ENCODE data around the gene UBQLN1.

UBQLN1 gene

DNA sequence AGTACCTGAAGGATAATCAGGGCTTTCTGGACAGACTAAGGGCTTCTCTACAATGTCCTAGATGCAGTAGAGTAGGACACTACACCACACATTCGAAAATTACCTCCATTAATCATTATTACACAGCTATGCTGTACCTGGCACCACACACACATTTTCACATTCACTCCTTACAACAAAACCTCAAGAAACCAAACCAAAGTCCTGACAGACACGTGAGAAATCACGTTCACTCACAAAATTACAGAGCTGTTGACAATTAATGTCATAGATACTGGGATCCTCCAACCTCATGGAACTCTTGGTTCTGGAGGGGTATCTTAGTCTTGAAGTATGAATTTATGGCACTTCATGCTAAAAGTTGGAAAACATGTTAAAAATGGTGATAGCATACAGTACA, 16.3 kb downstream of the UBQLN1 start:
- DNase-seq (ENCODE audit: low read depth, low spot score), result no peak

DNA sequence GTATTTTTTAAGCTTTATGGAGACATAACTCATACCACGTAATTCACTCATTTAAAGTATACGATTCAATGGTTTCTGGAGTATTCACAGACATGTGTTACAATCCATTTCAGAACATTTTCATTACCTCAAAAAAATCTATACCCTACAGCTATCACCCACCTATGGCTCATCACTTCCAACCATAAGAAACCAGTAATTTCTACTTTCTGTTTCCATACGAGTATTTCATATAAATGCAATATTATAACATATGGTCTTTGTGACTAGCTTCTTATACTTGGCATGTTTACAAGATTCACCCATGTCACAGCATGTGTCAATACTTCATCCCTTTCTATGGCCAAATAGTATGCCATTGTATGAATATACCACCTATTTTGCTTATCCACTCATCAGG, 18.8 kb downstream of the UBQLN1 start:
- DNase-seq (ENCODE audit: low read depth, low spot score), result no peak

DNA sequence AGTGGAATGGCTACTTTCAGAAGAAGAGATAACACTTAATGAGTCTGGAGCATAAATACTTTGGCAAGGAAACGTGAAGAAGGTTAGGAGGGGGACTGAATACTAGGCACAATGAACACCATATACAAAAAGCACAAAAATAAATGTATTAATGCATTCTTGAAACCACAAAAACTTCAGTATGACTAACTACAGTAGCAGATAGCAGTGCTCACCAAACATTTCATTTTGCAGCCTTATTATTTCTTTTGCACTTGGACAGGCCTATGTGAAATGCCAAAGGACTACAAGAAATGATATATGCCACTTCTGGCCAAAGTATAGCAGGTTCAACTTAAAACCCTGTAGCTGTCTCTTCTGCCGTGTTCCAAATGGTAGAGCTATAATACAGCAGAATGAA, 26.3 kb downstream of the UBQLN1 start:
- no peak for DNase-seq (ENCODE audit: low read depth, low spot score)

DNA sequence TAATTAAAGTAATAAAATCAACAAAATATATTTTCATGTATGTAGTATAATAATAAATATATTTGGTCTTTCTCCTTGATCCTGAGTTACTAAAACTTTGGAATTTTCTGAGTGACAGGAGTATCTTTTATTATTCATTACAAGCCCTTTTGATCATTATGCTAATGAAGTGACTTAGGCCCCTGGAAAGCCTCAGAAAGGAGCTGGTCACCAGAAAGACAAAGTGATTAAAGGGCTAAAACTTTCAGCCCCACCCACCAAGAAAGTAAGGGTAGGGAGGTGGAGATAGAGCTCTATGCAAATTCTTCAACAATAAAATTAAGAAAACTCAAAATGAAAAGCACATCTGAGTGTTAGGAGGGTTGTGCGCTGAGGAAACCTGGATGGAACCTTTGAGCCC, 27.5 kb downstream of the UBQLN1 start:
- DNase-seq (ENCODE audit: low read depth, low spot score), result no peak

DNA sequence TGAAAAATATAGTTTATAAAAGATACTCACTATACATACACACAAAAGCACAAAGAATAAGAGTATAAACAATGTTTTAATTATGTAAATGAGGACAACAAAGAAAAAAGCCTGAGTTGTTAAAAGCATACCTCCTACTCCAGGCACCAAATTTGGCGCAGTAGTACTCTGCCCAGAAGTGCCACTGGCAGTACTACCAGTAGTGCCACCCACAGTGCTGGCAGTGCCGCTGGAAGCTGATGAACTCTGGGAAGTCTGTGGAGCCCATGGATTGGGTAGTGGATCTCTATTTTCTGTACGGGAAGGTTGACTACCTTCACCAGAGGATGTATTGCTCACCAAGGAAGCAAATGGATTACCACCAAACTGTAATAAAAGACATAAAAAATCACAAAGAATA, 30.2 kb downstream of the UBQLN1 start:
- DNase-seq (ENCODE audit: low read depth, low spot score), result no peak

DNA sequence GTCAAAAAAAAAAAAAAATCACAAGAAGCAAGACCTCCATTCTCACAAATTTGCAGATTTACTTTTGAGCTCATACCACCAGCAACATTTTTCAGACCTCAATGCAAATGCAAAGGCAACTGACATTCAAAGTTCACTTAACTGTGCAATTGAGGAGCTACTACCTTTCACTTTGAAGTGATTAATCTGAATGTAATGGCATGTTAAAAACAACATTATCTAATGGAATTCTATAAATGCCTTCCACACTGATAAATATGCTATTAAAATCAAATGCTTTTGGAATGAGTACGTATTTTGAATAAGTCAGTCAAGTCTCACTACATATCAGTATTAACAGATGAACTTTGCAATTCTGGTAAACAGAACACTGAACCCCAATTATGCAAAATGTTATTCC, 32.3 kb downstream of the UBQLN1 start:
- DNase-seq (ENCODE audit: low read depth, low spot score), result no peak

DNA sequence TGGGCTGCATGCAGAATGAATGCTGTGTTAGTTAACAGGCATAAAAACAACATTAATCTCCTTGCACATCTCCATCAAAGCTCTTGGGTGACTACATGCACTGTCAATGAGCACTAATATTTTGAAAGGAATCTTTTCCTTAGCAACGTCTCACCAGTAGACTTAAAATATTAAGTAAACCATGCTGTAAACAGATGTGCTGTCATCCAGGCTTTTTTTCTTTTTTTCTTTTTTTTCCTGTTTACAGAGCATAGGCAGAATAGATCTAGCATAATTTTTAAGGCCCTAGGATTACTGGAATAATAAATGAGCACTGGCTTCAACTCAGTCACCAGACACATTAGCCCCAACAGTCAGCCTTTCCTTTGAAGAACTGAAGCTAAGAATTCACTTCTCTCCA, 36.3 kb downstream of the UBQLN1 start:
- DNase-seq (ENCODE audit: low read depth, low spot score), result no peak

DNA sequence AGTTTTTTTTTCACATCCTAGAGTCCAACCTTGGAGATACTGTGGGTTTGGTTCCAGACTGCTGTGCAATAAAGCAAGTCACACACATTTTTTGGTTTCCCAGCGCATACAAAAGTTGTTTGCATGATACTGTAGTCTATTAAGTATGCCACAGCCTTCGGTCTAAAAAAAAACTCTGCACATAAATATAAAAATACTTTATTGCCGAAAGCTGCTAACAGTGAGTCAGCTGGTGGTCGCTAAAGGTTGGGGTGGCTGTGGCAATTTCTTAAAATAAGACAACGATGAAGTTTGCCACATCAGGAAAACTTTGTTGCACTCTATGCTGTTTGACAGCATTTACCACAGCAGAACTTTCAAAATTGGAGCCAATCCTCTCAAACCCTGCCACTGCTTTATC, 37.4 kb downstream of the UBQLN1 start:
- no peak for DNase-seq (ENCODE audit: low read depth, low spot score)

DNA sequence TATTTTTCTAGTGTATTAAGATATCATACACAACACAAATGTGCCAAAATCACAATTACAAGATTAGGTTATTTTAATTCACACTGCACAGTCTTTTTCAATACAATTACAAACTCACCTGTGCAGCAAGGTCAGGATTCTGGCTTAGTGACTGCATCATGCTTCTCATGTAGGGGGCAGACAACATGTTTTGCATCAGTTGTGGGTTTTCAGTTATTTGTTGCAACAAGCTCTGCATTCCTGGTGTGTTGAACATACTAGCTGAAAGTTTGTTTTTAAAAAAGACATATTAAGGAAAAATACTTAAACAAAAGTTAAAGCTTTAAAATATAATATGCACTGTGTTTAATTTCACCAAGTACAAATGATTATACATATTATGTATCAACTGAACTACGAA, 38.7 kb downstream of the UBQLN1 start:
- DNase-seq (ENCODE audit: low read depth, low spot score), result no peak

DNA sequence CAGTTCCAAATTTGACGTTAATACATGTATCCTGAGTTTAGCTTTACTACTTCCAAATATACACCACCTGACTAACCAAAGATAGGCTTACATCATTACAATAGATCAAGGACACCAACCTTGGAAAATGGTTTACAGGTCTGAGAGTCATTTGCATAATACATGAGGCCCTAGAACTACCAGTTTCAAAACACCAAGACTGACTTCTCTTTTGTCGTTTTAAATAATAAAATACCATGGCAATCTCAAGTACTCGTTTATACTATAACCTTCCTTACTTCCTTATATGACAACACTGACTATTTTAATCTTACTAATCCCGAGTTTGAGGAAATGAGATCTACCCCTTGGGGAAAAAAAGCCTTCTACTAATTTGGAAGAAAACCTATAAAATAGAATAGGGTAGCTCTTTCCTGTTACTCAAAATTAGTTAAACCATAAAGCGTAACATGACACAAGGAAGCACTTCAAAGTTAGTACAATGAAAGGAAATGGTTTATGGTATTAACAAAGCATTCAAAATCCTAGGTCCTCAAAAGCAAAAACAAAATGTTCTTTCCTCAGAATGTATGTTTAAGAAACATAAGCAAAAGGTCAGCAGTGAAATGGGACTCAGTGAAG, 42.1 kb downstream of the UBQLN1 start:
- no peak for DNase-seq (ENCODE audit: low read depth, low spot score)

DNA sequence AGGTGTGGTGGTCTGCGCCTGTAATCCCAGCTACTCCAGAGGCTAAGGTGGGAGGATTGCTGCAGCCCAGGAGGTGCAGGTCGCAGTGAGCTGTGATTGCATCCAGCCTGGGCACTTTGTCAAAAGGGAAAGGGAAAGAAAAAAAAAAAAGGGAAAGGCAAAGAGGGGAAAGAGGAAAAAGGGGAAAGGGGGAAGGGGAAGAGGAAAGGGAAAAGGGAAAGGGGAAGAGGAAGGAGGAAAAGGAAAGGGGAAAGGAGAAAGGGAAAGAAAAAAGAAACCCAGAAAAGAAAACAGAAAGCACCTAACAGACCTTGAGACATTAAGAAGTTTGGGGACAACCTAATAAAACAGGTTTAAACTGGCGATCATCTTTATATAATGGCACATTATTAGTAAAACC, 44.8 kb downstream of the UBQLN1 start:
- DNase-seq (ENCODE audit: low read depth, low spot score), result no peak

DNA sequence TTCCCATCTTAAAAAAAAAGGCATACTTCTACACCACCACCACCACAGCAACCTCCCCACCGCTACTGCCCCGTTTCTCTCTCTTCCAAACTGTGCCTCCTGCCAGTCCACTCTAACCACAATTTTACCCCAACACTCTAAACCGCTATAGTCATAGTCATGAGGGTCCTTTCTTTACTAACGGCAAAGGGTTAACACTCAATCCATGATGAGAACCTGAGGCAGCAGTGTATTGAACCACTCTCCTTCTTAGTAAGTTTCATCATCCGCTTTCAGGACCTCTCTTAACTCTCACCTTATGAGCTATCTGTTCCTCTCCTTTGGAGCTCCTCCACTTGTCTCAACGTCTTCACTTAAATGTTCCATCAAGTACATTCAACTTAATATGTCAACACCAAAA, 50.8 kb downstream of the UBQLN1 start:
- no peak for DNase-seq (ENCODE audit: low read depth, low spot score)

DNA sequence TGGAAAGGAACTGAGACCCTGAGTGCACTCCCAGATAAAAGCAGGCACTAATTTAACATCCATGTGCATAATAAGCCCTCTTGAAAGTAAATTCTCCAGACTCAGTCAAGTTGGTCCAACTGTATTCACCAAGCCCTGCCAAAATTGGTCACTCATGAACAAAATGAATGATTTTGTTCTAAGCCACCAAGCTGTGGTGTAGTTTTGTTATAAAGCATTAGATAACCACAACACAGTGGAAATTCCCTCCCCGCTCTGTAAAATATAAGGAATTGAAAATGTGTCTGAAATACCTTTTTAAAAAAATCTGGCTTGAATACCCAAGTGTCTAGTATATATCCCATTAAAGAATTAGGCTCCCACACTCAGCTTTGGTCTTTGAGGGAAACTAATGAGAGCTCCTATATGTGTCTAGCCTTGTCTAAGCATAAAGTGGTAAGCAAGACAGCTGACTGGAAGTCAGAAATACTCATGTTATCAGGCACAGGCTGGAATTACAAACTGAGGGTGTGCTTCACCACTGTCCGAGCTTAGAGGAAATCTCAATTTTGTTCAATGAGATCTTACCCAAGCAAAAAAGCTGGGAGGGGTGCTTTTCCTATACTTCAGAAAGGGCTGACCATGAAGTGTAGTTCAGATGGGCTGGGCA, 51.6 kb downstream of the UBQLN1 start:
- DNase-seq (ENCODE audit: low read depth, low spot score), result no peak

DNA sequence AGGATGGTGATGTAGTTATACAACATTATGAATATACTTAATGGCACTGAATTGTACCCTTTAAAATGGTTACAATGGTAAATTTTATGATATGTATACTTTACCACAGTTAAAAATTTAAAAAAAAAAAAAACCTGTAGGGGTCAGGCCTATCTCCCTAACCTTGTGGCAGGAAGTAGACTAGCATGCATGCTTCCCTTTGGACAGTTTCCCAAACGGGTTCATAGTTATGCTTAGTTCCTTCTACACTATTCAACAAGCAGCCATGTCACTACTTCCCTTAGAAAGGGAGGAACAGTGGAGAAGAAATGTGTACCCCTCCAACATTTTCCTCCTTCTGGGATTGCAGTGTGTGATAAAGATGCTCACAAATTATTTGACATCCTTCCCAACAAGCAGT, 52.3 kb downstream of the UBQLN1 start:
- no peak for DNase-seq (ENCODE audit: low read depth, low spot score)

DNA sequence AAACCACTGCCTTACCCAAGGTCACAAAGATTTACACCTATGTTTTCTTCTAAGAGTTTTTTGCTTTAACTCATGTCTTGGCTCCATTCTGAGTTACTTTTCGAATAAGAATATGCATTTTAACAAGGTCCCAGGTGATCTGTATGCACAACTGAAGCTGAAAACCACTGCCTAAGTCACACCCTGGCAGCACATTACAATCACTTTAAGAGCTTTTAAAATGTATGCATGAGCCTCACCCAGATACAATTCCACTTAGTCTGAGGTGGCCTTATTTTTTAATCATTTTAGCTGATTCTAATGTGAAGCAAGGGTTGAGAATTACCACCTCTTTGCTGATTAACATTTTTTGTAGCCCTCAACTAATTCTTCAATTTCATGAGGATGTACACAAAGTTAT, 55.3 kb downstream of the UBQLN1 start:
- no peak for DNase-seq (ENCODE audit: low read depth, low spot score)

DNA sequence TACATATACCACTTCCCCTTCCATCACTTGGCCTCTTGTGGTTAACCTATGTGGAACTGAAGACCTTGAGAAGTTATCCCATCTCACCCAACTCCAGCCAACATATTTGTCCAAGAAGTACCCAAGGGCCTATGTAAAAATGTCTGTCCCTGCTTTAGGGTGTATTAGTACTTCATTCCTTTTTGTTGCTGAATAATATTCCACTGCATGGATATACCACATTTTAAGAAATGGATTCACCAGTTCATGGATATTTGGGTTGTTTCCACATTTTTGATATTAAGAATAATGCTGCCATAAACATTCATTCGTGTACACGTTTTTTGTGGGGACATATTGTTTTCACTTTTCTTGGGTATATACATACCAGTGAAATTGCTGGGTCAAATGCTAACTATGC, 56.2 kb downstream of the UBQLN1 start:
- no peak for DNase-seq (ENCODE audit: low read depth, low spot score)

DNA sequence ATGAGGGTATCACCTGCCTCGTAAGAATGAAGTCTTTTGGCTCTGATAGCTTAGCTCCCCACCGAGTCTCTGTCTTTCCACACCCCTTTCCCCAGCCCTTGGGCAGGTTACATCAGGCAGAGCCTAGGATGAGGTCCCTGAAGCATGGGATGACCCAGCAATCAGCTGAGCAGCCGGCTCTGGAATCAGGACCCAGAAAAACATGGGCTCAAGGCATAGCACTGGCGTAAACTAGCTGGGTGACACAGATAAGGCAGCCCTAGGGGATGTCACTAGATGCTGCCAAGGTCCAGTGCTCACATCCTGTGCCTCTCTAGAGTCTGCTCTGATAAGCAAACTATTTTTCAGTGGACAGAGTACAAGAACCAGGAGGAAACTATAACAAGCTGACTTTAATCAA, 58.2 kb downstream of the UBQLN1 start:
- DNase-seq (ENCODE audit: low read depth, low spot score), result no peak

DNA sequence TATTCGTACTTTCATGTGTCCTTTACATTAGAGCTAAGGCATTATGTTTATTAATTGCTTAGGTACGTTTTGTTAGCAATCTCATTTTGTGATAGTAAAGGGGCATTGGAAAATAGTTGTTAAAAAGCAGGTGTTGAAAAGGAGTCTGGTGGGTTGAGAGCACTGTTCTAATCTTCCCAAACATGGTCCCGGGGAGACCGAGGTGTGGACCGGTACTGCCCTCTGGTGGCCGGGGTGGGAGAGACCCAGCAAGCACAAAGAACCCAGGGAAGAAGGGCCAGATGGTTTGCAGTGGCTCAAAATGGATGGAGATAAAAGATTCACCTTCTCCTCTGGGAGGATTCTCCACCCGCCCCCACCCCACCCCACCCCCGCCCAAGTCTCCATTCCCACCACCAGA, 58.7 kb downstream of the UBQLN1 start:
- DNase-seq (ENCODE audit: low read depth, low spot score), result peak; percentile 51

DNA sequence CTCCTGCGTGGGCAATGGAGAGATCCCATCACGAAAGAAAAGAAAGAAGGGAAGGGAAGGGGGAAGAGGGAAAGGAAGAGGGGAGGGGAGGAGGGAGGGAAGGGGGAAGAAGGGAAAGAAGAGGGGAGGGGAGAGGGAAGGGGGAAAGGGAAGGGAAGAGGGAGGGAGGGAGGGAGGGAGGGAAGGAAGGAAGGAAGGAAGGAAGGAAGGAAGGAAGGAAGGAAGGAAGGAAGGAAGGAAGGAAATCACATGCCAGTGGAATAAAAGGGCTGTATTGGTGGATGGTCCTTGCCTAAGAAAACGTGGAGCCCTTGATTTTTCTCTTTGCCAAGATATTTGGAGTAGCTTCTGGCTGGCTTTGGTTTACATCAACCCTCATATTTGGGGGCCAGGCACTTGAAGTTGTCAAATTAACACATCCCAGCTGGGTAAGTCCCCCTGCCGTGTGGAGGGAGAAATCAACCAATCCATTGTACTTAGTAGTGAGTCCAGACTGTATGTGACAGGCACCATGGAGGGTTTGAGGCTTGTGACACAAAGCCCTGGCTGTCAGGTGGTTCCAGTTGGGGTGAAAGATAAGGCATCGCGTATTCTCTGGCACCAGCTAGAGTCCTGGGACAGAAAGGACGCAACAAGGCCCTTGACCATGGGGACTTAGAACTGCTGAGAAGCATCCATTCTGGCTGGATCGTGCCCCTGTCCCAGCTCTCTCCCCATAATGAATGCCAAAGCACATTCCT, 61.1 kb downstream of the UBQLN1 start:
- DNase-seq (ENCODE audit: low read depth, low spot score), result no peak

DNA sequence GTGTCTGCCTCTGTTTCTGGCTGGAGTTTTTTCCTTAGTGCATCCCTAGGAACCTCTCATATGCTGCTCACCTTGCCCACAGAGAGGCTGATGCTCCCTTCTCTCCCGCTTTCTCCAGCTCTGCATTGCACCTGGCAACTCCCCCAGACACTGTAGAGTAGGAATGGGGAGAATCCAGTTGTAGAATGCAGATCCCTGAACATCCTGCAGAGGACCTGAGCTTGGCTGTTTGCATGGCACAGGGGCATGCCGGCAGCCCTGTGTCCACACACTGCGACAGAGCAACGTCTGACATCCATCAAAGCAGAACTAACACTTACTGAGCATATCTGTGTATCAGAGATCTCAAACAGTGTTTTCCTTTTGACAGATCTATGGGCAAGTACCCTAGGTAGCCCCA, 65.0 kb downstream of the UBQLN1 start:
- DNase-seq (ENCODE audit: low read depth, low spot score), result no peak

DNA sequence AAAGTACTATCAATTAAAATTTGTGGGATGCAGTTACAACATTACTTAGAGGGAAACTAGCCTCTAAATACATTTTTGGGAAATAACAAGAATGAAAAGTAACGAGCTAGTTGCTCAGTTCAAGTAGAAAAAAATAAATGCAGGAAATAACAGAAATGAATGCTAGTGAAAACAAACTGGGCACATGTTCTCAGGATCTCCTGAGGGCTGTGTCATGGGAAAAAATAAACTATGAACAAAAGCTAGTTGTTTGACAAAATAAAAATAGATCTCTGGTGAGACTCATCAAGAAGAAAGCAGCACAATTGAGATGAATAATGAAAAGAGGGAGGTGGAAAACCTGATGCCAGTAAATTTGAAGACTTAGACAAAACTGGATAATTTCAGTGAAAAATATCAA, 68.5 kb downstream of the UBQLN1 start:
- no peak for DNase-seq (ENCODE audit: low read depth, low spot score)

DNA sequence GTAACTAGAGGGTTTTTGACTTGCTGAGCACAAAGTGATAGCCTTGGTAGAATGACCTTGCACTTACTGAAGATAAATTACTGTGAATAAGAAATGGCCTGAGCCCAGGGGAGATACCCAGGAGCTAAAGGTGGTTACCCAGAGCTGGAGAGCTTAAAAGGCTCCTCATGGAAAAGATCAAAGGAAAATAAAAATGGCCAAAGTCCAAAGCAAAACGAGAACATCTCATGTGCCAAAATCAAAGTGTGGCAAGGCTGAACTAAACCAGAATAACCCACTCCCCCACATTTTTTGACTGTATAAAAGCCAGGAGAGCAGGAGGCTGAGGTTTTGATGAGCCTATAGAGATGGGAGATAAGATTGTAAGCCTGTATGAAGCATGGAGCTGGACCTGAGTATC, 70.4 kb downstream of the UBQLN1 start:
- no peak for DNase-seq (ENCODE audit: low read depth, low spot score)

DNA sequence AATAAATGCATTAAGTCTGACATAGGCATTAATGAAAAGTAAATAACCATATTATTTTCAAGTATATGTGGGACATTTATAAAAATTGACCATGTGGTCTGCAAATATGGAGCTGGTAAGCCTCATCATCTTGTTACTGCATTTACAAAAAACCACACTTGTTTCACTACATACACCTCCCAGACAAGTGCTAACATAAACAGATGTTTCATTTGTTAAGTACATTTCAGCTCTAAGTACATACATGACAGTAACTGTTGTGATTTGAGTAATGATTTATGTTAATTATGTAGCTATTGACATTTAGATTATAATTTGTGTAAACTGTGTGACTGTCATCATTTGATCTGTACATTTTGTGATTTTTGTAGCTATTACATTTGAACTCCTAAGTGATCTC, 70.9 kb downstream of the UBQLN1 start:
- DNase-seq (ENCODE audit: low read depth, low spot score), result no peak

Data from activated naive CD8-positive, alpha-beta T cell treated with anti-CD3 and anti-CD28 coated beads, Interleukin-2, amount 50 U/mL, for 16 hours (primary cell).